Measurements from ENCODE around the gene ASF1A.

DNA sequence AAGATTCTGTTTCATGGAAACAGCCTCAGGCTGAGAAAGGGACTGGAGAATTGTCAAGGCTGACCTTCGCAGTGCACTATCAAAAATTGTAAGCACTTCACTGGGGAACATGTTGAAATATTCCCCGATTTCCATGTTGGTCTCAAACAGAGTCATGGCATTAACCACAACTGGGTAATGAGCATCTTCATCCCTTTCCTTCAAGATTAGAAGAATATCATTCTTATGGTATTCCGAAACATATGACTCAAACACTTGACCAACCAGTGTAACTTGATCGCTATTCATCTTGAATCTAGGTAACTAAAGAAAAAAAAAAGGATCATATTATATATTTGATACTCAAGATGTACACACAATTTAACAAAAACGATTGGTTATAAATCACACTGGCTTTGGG lies 37.5 kb downstream of the ASF1A start:
- TF ChIP-seq, protein P1, sequence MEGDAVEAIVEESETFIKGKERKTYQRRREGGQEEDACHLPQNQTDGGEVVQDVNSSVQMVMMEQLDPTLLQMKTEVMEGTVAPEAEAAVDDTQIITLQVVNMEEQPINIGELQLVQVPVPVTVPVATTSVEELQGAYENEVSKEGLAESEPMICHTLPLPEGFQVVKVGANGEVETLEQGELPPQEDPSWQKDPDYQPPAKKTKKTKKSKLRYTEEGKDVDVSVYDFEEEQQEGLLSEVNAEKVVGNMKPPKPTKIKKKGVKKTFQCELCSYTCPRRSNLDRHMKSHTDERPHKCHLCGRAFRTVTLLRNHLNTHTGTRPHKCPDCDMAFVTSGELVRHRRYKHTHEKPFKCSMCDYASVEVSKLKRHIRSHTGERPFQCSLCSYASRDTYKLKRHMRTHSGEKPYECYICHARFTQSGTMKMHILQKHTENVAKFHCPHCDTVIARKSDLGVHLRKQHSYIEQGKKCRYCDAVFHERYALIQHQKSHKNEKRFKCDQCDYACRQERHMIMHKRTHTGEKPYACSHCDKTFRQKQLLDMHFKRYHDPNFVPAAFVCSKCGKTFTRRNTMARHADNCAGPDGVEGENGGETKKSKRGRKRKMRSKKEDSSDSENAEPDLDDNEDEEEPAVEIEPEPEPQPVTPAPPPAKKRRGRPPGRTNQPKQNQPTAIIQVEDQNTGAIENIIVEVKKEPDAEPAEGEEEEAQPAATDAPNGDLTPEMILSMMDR (IDR thresholded peaks at IDR 0.05), result no peak
- TF ChIP-seq POLR2A (IDR thresholded peaks at IDR 0.05), result no peak
